Measurements from ENCODE around the gene CALR3.

The CALR3 gene

DNA sequence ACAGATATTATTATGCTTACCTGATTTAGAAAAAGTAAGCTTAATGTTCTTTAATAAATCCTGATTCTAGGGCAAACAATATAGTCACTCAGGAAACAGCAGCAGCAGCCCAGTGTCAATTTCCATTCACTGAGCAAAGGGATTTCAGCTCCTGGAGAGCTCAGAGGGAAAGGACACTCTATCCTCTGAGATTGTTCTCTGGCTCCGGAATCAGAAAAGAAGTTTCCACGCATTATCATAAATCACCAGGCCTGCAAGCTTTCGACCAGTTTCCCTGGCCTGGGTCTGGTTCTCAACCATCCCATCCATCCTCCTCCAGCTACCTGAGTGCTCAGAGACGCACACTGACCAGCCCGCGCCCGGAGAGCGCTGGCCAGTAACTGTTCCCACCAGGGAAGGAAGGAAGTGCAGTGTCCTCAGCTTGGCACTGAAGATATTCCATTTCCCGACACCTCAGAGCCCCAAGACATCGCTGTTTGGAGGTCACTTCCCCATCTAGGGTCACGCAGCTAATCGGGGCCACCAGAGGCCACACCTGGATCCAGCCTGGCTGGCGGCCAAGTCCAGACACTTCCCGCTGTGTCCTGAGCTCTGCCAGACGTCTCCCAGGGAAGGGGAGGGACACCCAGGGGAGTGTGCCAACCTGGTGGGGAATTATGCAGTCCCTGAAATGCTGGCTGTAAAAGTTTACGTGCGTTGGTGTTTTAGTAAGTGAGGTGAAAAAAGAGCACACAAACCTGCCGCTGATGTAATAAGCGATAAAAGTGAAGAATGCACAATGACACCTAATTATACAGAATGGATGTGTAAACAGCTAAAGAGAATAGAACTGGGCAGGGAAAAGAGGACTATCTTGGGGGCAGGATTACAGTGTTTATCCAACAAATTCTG lies 53.3 kb downstream of the CALR3 start:
- DNase-seq (ENCODE audit: low read depth, low spot score) = no peak
- no peak overlapping the region for H3K4me3 ChIP-seq (ENCODE audit: low read length)

DNA sequence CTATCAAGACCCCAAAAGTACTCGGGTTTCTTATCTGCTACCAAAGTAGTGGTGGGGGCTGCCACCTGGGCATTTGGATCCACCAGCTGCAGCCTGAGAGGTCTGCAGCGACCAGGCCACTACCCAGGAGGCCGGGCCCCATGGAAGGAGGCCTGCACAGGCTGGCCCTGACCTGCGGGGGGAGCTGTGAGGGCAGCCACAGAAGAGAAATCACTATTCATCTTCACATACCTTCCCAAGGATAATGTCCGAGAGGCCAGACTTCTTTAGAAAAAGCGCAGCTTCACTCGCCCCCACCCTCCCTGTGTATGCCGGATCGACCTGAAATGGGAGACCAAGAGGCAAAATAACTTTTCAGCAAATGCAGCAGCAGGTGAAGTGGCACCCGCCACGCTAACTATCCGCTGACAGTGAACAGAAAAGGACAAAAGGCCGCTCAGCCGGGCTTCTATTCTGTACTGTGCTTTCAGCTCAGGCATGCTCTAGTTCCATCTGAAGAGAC lies 54.3 kb downstream of the CALR3 start:
- no peak for DNase-seq (ENCODE audit: low read depth, low spot score)
- no peak overlapping the region for H3K4me3 ChIP-seq (ENCODE audit: low read length)

GRCh38 chr19:16436780-16437332 lies 59.1 kb downstream of the CALR3 start:
- H3K4me3 ChIP-seq (ENCODE audit: low read length) = no peak overlapping the region
- DNase-seq (ENCODE audit: low read depth, low spot score) = no peak

DNA sequence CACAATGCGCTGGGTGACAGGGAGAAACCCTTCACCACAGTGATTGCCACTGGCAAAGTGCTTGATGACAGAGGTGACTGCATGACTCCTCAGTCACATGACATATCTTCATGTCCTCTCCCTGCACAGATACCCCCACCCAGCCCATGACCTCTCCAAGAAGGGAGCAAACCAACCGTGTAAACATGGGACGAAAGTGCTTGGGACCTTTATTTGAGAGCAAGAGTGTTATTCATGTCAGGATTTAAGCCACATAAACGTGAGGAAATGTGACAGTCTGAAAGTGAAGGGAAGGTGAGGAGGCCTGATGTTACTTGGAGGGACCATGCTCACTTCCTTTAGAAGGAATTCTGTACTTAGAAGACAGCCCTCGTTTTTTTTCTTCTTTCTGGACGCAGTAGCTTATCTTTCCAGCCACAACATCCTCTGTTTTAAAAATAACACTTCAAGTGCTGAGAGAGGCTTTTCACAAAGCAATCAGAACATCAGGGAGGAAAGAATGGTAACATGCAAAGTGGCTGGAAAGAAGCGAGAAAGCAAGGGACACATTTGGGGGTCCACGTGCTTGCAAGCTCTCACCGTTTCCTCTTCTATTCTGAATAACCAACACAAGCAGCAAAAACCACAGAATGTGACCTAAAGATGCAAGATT lies 59.8 kb downstream of the CALR3 start:
- DNase-seq (ENCODE audit: low read depth, low spot score) = no peak
- no peak overlapping the region for H3K4me3 ChIP-seq (ENCODE audit: low read length)

- DNase-seq (ENCODE audit: low read depth, low spot score) = no peak
Measured at GRCh38 chr19:16435238-16435917, 60.6 kb downstream of the CALR3 start.

DNA sequence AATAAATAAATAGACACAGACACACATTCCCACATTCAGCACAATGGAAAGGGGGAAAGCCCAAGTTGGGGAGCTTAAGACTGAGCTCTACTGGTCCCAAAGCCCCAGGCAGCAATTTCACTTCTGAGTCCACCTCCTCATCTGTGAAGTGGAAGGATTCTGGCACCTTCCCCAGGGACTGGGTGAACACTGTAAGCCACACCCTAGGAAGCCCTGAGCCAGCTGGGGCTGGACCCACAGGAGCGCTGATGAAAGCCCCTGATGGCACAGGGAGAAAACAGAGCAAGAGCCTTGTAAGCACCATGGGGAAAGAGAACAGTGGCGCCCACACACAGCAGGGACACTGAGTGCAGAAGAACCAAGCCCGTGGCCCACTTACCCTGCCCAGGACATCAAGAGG lies 62.0 kb downstream of the CALR3 start:
- H3K4me3 ChIP-seq (ENCODE audit: low read length) = no peak overlapping the region
- no peak for DNase-seq (ENCODE audit: low read depth, low spot score)

More at GRCh38 chr19:16435238-16435917, 60.6 kb downstream of the CALR3 start:
- H3K4me3 ChIP-seq (ENCODE audit: low read length) = no peak overlapping the region

DNA sequence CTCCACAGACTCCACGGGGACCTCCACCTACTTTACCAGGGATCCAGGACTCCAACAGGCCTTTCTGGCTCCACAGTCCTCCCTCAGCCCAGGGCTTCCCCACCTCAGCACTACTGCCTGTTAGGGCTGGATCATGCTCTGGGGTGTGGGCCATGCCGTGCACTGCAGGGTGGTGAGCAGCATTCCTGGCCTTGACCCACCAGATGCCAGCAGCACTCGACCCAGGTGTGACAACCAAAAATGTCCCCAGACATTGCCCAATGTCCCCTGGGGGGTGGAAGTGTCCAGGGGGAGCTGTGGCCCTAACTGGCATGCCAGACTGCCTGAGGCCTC lies 66.2 kb downstream of the CALR3 start:
- no peak for DNase-seq (ENCODE audit: low read depth, low spot score)
- no peak overlapping the region for H3K4me3 ChIP-seq (ENCODE audit: low read length)

DNA sequence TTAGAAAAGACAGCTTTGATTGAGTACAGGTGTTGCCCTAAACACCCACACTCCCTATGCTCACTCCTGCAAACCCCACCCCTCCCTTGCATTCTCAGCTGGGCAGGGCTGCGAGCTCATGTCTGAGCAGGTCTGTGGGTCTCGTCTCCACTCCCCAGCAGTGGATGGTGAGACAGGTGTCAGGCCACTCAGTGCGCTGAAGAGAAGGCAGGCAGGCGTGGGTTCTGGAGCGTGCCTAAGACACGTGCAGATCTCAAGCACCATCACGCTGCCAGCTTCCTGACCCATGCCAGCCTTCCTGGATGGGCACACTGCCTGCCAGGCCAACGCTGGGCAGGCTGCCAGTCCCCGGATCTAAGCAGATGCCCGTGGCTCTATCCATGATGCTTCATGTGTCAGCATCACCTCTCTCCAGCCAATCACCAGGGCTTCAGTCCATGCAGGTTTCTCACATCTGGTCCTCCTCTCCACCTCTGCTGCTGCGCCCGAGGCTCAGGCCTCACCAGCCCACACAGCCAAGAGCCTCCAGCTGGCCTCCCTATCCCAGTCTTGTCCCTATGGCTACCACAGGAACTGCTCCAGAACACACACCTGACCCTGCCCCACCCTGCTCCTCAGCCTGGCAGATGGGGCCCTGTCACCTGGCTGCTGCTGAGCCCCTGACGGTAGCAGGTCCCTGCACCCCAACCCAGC lies 66.8 kb downstream of the CALR3 start:
- H3K4me3 ChIP-seq (ENCODE audit: low read length) = no peak overlapping the region
- no peak for DNase-seq (ENCODE audit: low read depth, low spot score)

Measured in Jurkat, Clone E6-1 (cell line).